K562 (cell line): Measurements from ENCODE around the gene PEX7. TPM values are rescaled to one million over a fixed set of nuclear protein-coding genes. Genes with fewer than 3 reads are reported as not detected.
A peak's percentile ranks its signal among the peaks of the same experiment; 100 is the strongest.

Experiments used
- ATAC-seq: fragments of 200-7000 bp; cut with Tn5 transposase; 3 replicates; pipeline ENCODE4 v1.9.1; 2020; ENCODE audit warnings: moderate library complexity
- BruUV-seq: library from RNA; stranded (reverse); fragments of 400-500 nt; replicated peaks from 2 replicates; lab custom pipeline; 2021; lab: Mats Ljungman, UMichigan
- CTCF ChIA-PET: fragments of 300-600 bp; formaldehyde crosslinking; extraction: SDS; loops from one replicate; lab custom pipeline; 2021; ENCODE audit warnings: low intra/inter-chr PET ratio; lab: Yijun Ruan, JAX
- POLR2A ChIA-PET: fragments of 300-600, 350-650 bp; sonication (Branson Sonifier 250); formaldehyde crosslinking; extraction: SDS; loops from one replicate; lab custom pipeline; 2021; ENCODE audit warnings: antibody characterized with exemption, inconsistent platforms; lab: Yijun Ruan, JAX
- DNase-seq, 4 experiments: peaks; one replicate each; pipeline versions ENCODE4 v3.0.0 to v3.0.0-alpha.2; 2011 to 2018; ENCODE audit warnings: low spot score in 3 of 4, mixed read lengths in 3 of 4; ENCODE audit errors: extremely low read depth in 1 of 4
- FAIRE-seq: peaks from 2 replicates; lab custom pipeline; 2011; peaks lifted over from hg19 to GRCh38; lab: Jason Lieb, UNC
- H2AFZ ChIP-seq: 2 replicates; pipeline ENCODE4 v1.6.0; 2011; ENCODE audit warnings: low read depth, low read length, control low read depth, inconsistent platforms
- H3K27ac ChIP-seq: fragments of 200-600 bp; 3 replicates; pipeline ENCODE4 v1.8.0; 2011; ENCODE audit warnings: low read depth, mild to moderate bottlenecking, control low read depth, inconsistent platforms, low read length, moderate library complexity, mixed read lengths; ENCODE audit errors: extremely low read depth
- H3K27me3 ChIP-seq, 2 experiments: fragments of 300-600 bp in 1 of 2; 2 replicates in 1 of 2; 3 replicates in 1 of 2; pipeline versions ENCODE4 v1.6.0 to v1.8.0; 2011; ENCODE audit warnings: inconsistent platforms in 2 of 2, low read length in 2 of 2, mild to moderate bottlenecking in 1 of 2, mixed read lengths in 1 of 2, moderate library complexity in 1 of 2; ENCODE audit not compliant: control insufficient read depth in 2 of 2, insufficient read depth in 2 of 2
- H3K36me3 ChIP-seq: fragments of 300-600 bp; 3 replicates; pipeline ENCODE4 v1.8.0; 2011; ENCODE audit warnings: mild to moderate bottlenecking, low read length, inconsistent platforms; ENCODE audit not compliant: control insufficient read depth, insufficient read depth
- H3K4me1 ChIP-seq, 2 experiments: fragments of 200-600 bp in 1 of 2; replicated peaks in 1 of 2; 2 replicates in 1 of 2; 3 replicates in 1 of 2; pipeline versions ENCODE4 v1.5.1 to v1.8.0; 2011; ENCODE audit warnings: inconsistent platforms in 2 of 2, low read length in 2 of 2, mild to moderate bottlenecking in 1 of 2, mixed read lengths in 1 of 2, moderate library complexity in 1 of 2; ENCODE audit not compliant: control insufficient read depth in 2 of 2, insufficient read depth in 2 of 2
- H3K4me2 ChIP-seq: 2 replicates; pipeline ENCODE4 v1.6.1; 2011; ENCODE audit warnings: low read length, control low read depth, inconsistent platforms, mixed read lengths; ENCODE audit not compliant: insufficient read depth
- H3K4me3 ChIP-seq: fragments of 200-600 bp; sonication (generic), shearing (Covaris generic); 2 replicates; pipeline ENCODE4 v1.5.1; 2016; ENCODE audit warnings: control low read depth, inconsistent platforms
- H3K79me2 ChIP-seq: fragments of 200-600 bp; 3 replicates; pipeline ENCODE4 v1.8.0; 2011; ENCODE audit warnings: low read length, inconsistent platforms; ENCODE audit not compliant: control insufficient read depth, insufficient read depth
- H3K9ac ChIP-seq, 2 experiments: 2 replicates each; pipeline versions ENCODE4 v1.6.0 to v1.6.1; 2011; ENCODE audit warnings: low read depth in 2 of 2, low read length in 2 of 2, control low read depth in 1 of 2, inconsistent platforms in 1 of 2, mild to moderate bottlenecking in 1 of 2, mixed read lengths in 1 of 2; ENCODE audit not compliant: insufficient read depth in 1 of 2
- H3K9me1 ChIP-seq: one replicate; pipeline ENCODE4 v1.6.0; 2011; ENCODE audit warnings: inconsistent platforms, mild to moderate bottlenecking, low read length, moderate library complexity; ENCODE audit not compliant: control insufficient read depth, insufficient read depth
- H3K9me3 ChIP-seq: replicated peaks from 2 replicates; pipeline ENCODE4 v1.5.1; 2011; ENCODE audit warnings: low read depth, low read length, inconsistent platforms; ENCODE audit not compliant: control insufficient read depth, insufficient read depth
- H4K20me1 ChIP-seq: replicated peaks from 2 replicates; pipeline ENCODE4 v1.6.1; 2011; ENCODE audit warnings: low read length, inconsistent platforms, mixed read lengths; ENCODE audit not compliant: control insufficient read depth, insufficient read depth
- CBX3 ChIP-seq, 2 experiments: IDR thresholded peaks; 1 replicate in 1 of 2; 2 replicates in 1 of 2; pipeline ENCODE4 v1.6.1; 2012; ENCODE audit warnings: inconsistent platforms in 2 of 2, low read length in 2 of 2, borderline replicate concordance in 1 of 2, control low read depth in 1 of 2
- E2F4 ChIP-seq: sonication (generic); formaldehyde crosslinking; IDR thresholded peaks from 2 replicates; pipeline ENCODE4 v1.8.0; 2022; ENCODE audit warnings: mild to moderate bottlenecking, low read depth, missing genetic modification reagents
- HES1 ChIP-seq: fragments of 450-650 bp; IDR thresholded peaks from 2 replicates; pipeline ENCODE4 v1.6.1; 2016; ENCODE audit warnings: low read depth, mild to moderate bottlenecking, moderate library complexity
- HNRNPH1 ChIP-seq: fragments of 200-400 bp; formaldehyde crosslinking; optimal IDR thresholded peaks from 2 replicates; pipeline ENCODE3; 2017; ENCODE audit warnings: low read depth, mild to moderate bottlenecking, low read length, moderate library complexity
- LCOR ChIP-seq: sonication (generic); formaldehyde crosslinking; IDR thresholded peaks from 2 replicates; pipeline ENCODE4 v1.8.0; 2022; ENCODE audit warnings: mild to moderate bottlenecking, missing genetic modification reagents
- PRPF4 ChIP-seq: fragments of 200-400 bp; formaldehyde crosslinking; IDR thresholded peaks from one replicate; pipeline ENCODE4 v1.6.1; 2017; ENCODE audit warnings: low read length, low read depth, mild to moderate bottlenecking; ENCODE audit not compliant: insufficient read depth, poor library complexity, severe bottlenecking
- SP2 ChIP-seq: IDR thresholded peaks from 2 replicates; pipeline ENCODE4 v1.6.1; 2011; ENCODE audit warnings: mild to moderate bottlenecking, low read depth, low read length, moderate library complexity; ENCODE audit not compliant: poor library complexity, severe bottlenecking; ENCODE audit errors: extremely low read depth
- THAP12 ChIP-seq: fragments of 250-450 bp; sonication (Bioruptor Pico); IDR thresholded peaks from 2 replicates; pipeline ENCODE4 v1.9.0; 2021; ENCODE audit warnings: mild to moderate bottlenecking, inconsistent platforms
- USF2 ChIP-seq: sonication (generic); formaldehyde crosslinking; IDR thresholded peaks from 2 replicates; pipeline ENCODE4 v1.5.0; 2020; ENCODE audit warnings: missing genetic modification reagents
- ZNF212 ChIP-seq: fragments of 450-650 bp; formaldehyde crosslinking; IDR thresholded peaks from 2 replicates; pipeline ENCODE4 v1.4.0; 2020; ENCODE audit warnings: mild to moderate bottlenecking
- ZNF324 ChIP-seq: fragments of 250-450 bp; sonication (Bioruptor Pico); IDR thresholded peaks from 2 replicates; pipeline ENCODE4 v1.4.0; 2020; ENCODE audit warnings: mild to moderate bottlenecking
- ZNF431 ChIP-seq: sonication (generic); formaldehyde crosslinking; IDR thresholded peaks from 2 replicates; pipeline ENCODE4 v1.8.0; 2022; ENCODE audit warnings: mild to moderate bottlenecking, missing genetic modification reagents
- WGBS: fragments of 100-300 bp; shearing (Covaris generic); methylation state at CpG from one replicate; pipeline ENCODE4 v1.1.6; 2016; ENCODE audit warnings: low coverage, mixed read lengths; ENCODE audit not compliant: insufficient coverage; ENCODE audit errors: missing lambda C conversion rate; 5-methylcytosine and 5-hydroxymethylcytosine counted together
- in situ Hi-C: fragments of 300-500 bp; cut with MboI; formaldehyde crosslinking; loops from 4 replicates; pipeline ENCODE4 v1.15.0; 2018; ENCODE audit warnings: inconsistent platforms, mixed read lengths
- intact Hi-C: fragments of 100-400 bp; cut with micrococcal nuclease; formaldehyde crosslinking; loops from 2 replicates; pipeline ENCODE4 v1.14.2; 2022
- polyA plus RNA-seq, 8 experiments: library from polyadenylated mRNA; depleted of rRNA in 4 of 8; stranded (reverse) in 5 of 8; unstranded in 3 of 8; fragments of >200 nt; fragmentation: Nextera tagmentation in 2 of 8; fragmentation: Illumina TruSeq in 1 of 8; extraction: Ambion mirVana in 2 of 8; extraction: Trizol in 1 of 8; gene quantifications; 2 replicates each; pipeline versions ENCODE4 v1.2.1 to v1.2.3, GENCODE V29; 2011 to 2014; ENCODE audit warnings: inconsistent platforms in 1 of 8, missing spikeins in 1 of 8
- total RNA-seq, 7 experiments: library from RNA; depleted of rRNA in 6 of 7; stranded (reverse); fragments of >200 nt in 6 of 7; fragmentation: Illumina TruSeq in 2 of 7; extraction: Trizol in 2 of 7; gene quantifications; 2 replicates each; pipeline versions ENCODE4 v1.2.1 to v1.2.3, GENCODE V29; 2011 to 2021; ENCODE audit warnings: low replicate concordance in 1 of 7

PEX7 gene
- total and polyA plus RNA-seq, 9 of the 15 experiments (the other 6 are each of a cell fraction or from before 2014, with no cell fraction given): 1.6 to 12.9 (median 9.1) TPM

- H3K9me1 ChIP-seq: no peaks in the 10 kb centered on the region
- in situ Hi-C loops: loop anchor here (5.0 kb wide), 1 partner anchor 150 kb away; no protein-coding TSS in a partner anchor
- H3K4me2 ChIP-seq: peak overlapping the region; percentile 89; the same call in 1 of the 2 replicates
- no peaks in the 10 kb centered on the region for H3K9me3 ChIP-seq
- peaks cover 3% of the 10 kb centered on the region; the same call in 1 of the 3 replicates for H3K36me3 ChIP-seq
- no peak for FAIRE-seq
- no peaks in the 10 kb centered on the region; a peak in 1 of 5 replicates for H3K27me3 ChIP-seq
- H3K4me1 ChIP-seq: peaks cover 17 to 21% of the 10 kb centered on the region in 2 experiments; a peak in 4 of 5 replicates
- no TSS peak for BruUV-seq
- peaks cover 52% of the 10 kb centered on the region for H3K79me2 ChIP-seq
- peak overlapping the region; percentile 96; the same call in 1 of the 2 replicates for H2AFZ ChIP-seq
- 2% methylated on average over 27 of the region's 46 CpGs for WGBS
- no peak for DNase-seq
- ChIA-PET POLR2A (interaction anchor here (0.7 to 2.0 kb wide), 17 partner anchors 8 to 371 kb away, joined by 3 to 13 read pairs (median 5); no protein-coding TSS in a partner anchor), CTCF (interaction anchor here (0.6 to 5.5 kb wide), 11 partner anchors 138 to 450 kb away, joined by 3 to 89 read pairs (median 5); no protein-coding TSS in a partner anchor)
- peak overlapping the region; percentile 86 for H3K27ac ChIP-seq
- intact Hi-C loops: loop anchor here (1.0 to 5.0 kb wide), 2 partner anchors 148 to 495 kb away; no protein-coding TSS in a partner anchor
- H3K9ac ChIP-seq: peak overlapping the region; percentile 83 to 92
- H3K4me3 ChIP-seq: peak overlapping the region; percentile 63
- no peak for ATAC-seq
- H4K20me1 ChIP-seq: no peaks in the 10 kb centered on the region
- no peak for TF ChIP-seq SP2
- TF ChIP-seq E2F4: no peak
- no peak for TF ChIP-seq THAP12 (CRISPR knock-in tag)
- no peak for TF ChIP-seq ZNF212 (CRISPR knock-in tag)
- TF ChIP-seq PRPF4: peak; percentile 17
- TF ChIP-seq ZNF324 (CRISPR knock-in tag): no peak
- no peak for TF ChIP-seq USF2 (CRISPR knock-in tag)
- TF ChIP-seq LCOR (CRISPR knock-in tag): no peak
- no peak for TF ChIP-seq CBX3 (IDR thresholded peaks at IDR 0.05; ENCODE audit: borderline replicate concordance in 1 of 2, low read length in 2 of 2)
- 0 out of 2 replicates have a peak, but pooled peaks have one; percentile 12 for TF ChIP-seq ZNF431 (CRISPR knock-in tag)
- no peak for TF ChIP-seq HES1
- no peak for TF ChIP-seq HNRNPH1
Measured at GRCh38 chr6:136792095-136792409, 30.3 kb upstream of the PEX7 start.
